Measurements from ENCODE around the gene RGL3. TPM values are rescaled to one million over a fixed set of nuclear protein-coding genes. Genes with fewer than 3 reads are reported as not detected.

RGL3 gene
- total and polyA plus RNA-seq, 9 of the 15 experiments (the other 6 are each of a cell fraction or from before 2014, with no cell fraction given) = 0.12 to 0.61 (median 0.32) TPM; not detected in 4

DNA sequence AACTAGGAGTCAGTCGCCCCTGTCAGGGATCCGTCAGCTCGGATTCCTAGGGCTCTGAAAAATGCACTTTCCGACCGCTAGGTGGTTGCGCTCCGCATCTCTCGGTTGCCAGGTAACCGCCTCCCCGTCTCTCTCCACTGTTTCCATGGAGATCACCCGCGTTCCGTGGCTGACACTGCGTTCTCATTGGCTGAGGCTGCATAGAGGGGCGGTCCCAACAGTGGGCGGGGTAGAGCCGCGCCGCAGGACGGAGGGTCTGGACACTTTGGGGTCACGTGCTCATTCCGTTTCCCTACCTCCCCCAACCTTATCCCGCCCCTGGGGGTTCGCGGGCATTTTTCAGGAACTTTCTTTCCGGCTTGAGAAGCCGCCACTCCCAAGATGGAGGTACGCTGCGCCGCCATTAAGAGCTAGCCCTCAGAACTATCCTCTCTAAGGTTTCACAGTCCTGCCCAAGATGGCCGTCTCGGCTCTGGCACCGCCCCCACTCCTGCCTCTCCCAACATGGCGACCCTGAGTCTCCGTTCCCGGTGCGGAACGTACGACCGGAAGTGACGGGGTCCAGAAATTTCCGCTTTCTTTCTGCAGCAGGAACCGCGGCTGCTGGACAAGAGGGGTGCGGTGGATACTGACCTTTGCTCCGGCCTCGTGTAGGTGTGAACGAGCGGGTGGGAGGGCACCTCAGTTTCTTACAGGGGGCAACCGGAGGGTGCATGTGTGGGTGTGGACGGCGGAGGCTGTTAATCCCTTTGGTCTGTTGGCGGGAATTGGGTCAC is 16.1 kb upstream of the RGL3 start, which contains the start of the genes ODAD3 and PRKCSH (continued):
- no peak for TF ChIP-seq HSF4 (CRISPR knock-in tag; IDR thresholded peaks at IDR 0.05; ENCODE audit: borderline replicate concordance)
- no peak for TF ChIP-seq PML (IDR thresholded peaks at IDR 0.05; ENCODE audit: low read length)
- TF ChIP-seq YBX1 (IDR thresholded peaks at IDR 0.05) = no peak
- TF ChIP-seq PPARD (CRISPR knock-in tag; IDR thresholded peaks at IDR 0.05) = no peak
- TF ChIP-seq NFATC3 (IDR thresholded peaks at IDR 0.05) = no peak
- TF ChIP-seq, protein P1, sequence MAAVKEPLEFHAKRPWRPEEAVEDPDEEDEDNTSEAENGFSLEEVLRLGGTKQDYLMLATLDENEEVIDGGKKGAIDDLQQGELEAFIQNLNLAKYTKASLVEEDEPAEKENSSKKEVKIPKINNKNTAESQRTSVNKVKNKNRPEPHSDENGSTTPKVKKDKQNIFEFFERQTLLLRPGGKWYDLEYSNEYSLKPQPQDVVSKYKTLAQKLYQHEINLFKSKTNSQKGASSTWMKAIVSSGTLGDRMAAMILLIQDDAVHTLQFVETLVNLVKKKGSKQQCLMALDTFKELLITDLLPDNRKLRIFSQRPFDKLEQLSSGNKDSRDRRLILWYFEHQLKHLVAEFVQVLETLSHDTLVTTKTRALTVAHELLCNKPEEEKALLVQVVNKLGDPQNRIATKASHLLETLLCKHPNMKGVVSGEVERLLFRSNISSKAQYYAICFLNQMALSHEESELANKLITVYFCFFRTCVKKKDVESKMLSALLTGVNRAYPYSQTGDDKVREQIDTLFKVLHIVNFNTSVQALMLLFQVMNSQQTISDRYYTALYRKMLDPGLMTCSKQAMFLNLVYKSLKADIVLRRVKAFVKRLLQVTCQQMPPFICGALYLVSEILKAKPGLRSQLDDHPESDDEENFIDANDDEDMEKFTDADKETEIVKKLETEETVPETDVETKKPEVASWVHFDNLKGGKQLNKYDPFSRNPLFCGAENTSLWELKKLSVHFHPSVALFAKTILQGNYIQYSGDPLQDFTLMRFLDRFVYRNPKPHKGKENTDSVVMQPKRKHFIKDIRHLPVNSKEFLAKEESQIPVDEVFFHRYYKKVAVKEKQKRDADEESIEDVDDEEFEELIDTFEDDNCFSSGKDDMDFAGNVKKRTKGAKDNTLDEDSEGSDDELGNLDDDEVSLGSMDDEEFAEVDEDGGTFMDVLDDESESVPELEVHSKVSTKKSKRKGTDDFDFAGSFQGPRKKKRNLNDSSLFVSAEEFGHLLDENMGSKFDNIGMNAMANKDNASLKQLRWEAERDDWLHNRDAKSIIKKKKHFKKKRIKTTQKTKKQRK (IDR thresholded peaks at IDR 0.05; ENCODE audit: borderline replicate concordance, low read depth, low read length) = no peak
- peak; percentile 44 for TF ChIP-seq HNRNPLL (IDR thresholded peaks at IDR 0.05; ENCODE audit: low read depth, low read length, poor library complexity, severe bottlenecking)
- no peak for TF ChIP-seq ZNF785 (CRISPR knock-in tag; IDR thresholded peaks at IDR 0.05)
- TF ChIP-seq, protein P2, sequence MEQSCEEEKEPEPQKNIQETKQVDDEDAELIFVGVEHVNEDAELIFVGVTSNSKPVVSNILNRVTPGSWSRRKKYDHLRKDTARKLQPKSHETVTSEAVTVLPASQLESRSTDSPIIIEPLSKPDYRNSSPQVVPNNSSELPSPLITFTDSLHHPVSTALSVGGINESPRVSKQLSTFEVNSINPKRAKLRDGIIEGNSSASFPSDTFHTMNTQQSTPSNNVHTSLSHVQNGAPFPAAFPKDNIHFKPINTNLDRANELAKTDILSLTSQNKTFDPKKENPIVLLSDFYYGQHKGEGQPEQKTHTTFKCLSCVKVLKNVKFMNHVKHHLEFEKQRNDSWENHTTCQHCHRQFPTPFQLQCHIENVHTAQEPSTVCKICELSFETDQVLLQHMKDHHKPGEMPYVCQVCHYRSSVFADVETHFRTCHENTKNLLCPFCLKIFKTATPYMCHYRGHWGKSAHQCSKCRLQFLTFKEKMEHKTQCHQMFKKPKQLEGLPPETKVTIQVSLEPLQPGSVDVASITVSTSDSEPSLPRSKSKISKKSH (CRISPR knock-in tag; IDR thresholded peaks at IDR 0.05) = no peak
- TF ChIP-seq, protein P3, sequence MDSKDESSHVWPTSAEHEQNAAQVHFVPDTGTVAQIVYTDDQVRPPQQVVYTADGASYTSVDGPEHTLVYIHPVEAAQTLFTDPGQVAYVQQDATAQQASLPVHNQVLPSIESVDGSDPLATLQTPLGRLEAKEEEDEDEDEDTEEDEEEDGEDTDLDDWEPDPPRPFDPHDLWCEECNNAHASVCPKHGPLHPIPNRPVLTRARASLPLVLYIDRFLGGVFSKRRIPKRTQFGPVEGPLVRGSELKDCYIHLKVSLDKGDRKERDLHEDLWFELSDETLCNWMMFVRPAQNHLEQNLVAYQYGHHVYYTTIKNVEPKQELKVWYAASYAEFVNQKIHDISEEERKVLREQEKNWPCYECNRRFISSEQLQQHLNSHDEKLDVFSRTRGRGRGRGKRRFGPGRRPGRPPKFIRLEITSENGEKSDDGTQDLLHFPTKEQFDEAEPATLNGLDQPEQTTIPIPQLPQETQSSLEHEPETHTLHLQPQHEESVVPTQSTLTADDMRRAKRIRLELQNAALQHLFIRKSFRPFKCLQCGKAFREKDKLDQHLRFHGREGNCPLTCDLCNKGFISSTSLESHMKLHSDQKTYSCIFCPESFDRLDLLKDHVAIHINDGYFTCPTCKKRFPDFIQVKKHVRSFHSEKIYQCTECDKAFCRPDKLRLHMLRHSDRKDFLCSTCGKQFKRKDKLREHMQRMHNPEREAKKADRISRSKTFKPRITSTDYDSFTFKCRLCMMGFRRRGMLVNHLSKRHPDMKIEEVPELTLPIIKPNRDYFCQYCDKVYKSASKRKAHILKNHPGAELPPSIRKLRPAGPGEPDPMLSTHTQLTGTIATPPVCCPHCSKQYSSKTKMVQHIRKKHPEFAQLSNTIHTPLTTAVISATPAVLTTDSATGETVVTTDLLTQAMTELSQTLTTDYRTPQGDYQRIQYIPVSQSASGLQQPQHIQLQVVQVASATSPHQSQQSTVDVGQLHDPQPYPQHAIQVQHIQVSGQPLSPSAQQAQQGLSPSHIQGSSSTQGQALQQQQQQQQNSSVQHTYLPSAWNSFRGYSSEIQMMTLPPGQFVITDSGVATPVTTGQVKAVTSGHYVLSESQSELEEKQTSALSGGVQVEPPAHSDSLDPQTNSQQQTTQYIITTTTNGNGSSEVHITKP (IDR thresholded peaks at IDR 0.05; ENCODE audit: partially characterized antibody) = peak; percentile 66
- TF ChIP-seq SP1 (CRISPR knock-in tag; IDR thresholded peaks at IDR 0.05) = peak; percentile 96
- TF ChIP-seq CEBPG (CRISPR knock-in tag; IDR thresholded peaks at IDR 0.05) = no peak
- TF ChIP-seq CEBPG (tag; conservative IDR thresholded peaks at IDR 0.05 in 1 of 2, IDR thresholded peaks at IDR 0.05 in 1 of 2) = no peak
- TF ChIP-seq MAZ (CRISPR knock-in tag; conservative IDR thresholded peaks at IDR 0.05 in 1 of 2, IDR thresholded peaks at IDR 0.05 in 1 of 2) = peak; percentile 70 to 90; a peak in 3 of 4 replicates
- TF ChIP-seq, protein P4, sequence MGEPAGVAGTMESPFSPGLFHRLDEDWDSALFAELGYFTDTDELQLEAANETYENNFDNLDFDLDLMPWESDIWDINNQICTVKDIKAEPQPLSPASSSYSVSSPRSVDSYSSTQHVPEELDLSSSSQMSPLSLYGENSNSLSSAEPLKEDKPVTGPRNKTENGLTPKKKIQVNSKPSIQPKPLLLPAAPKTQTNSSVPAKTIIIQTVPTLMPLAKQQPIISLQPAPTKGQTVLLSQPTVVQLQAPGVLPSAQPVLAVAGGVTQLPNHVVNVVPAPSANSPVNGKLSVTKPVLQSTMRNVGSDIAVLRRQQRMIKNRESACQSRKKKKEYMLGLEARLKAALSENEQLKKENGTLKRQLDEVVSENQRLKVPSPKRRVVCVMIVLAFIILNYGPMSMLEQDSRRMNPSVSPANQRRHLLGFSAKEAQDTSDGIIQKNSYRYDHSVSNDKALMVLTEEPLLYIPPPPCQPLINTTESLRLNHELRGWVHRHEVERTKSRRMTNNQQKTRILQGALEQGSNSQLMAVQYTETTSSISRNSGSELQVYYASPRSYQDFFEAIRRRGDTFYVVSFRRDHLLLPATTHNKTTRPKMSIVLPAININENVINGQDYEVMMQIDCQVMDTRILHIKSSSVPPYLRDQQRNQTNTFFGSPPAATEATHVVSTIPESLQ (CRISPR knock-in tag; IDR thresholded peaks at IDR 0.05) = no peak
- TF ChIP-seq MYBL2 (IDR thresholded peaks at IDR 0.05; ENCODE audit: low read depth) = peak; percentile 83
- no peak for TF ChIP-seq MYBL2 (CRISPR knock-in tag; IDR thresholded peaks at IDR 0.05; ENCODE audit: borderline replicate concordance)
